Measurements from ENCODE around the gene HIC2.
"Not testable (repeated sequence)": the region's sequence is repeated elsewhere in the genome, so short reads cannot be mapped to it uniquely, and the experiment has no call there.

Gene HIC2

GRCh38 chr22:21487723-21488122 lies 70.6 kb downstream of the HIC2 start:
- not testable (repeated sequence) for H3K27me3 Mint-ChIP-seq (ENCODE audit: low read depth); H3K4me3 Mint-ChIP-seq; H3K27ac Mint-ChIP-seq; DNase-seq (ENCODE audit: low spot score); H3K9me3 Mint-ChIP-seq; H3K36me3 Mint-ChIP-seq (ENCODE audit: low read depth); H3K4me1 Mint-ChIP-seq (ENCODE audit: low read depth)

- not testable (repeated sequence) for H3K27ac Mint-ChIP-seq; DNase-seq (ENCODE audit: low spot score); H3K4me1 Mint-ChIP-seq (ENCODE audit: low read depth); H3K9me3 Mint-ChIP-seq; H3K27me3 Mint-ChIP-seq (ENCODE audit: low read depth); H3K4me3 Mint-ChIP-seq; H3K36me3 Mint-ChIP-seq (ENCODE audit: low read depth)
Observed at GRCh38 chr22:21489149-21489680, 72.0 kb downstream of the HIC2 start.

GRCh38 chr22:21490556-21490955 lies 73.4 kb downstream of the HIC2 start:
- not testable (repeated sequence) for H3K4me1 Mint-ChIP-seq (ENCODE audit: low read depth); DNase-seq (ENCODE audit: low spot score); H3K27ac Mint-ChIP-seq; H3K9me3 Mint-ChIP-seq; H3K36me3 Mint-ChIP-seq (ENCODE audit: low read depth); H3K27me3 Mint-ChIP-seq (ENCODE audit: low read depth); H3K4me3 Mint-ChIP-seq

- H3K9me3 Mint-ChIP-seq; H3K27ac Mint-ChIP-seq; H3K4me1 Mint-ChIP-seq (ENCODE audit: low read depth); DNase-seq (ENCODE audit: low spot score); H3K36me3 Mint-ChIP-seq (ENCODE audit: low read depth); H3K27me3 Mint-ChIP-seq (ENCODE audit: low read depth); H3K4me3 Mint-ChIP-seq: not testable (repeated sequence)
Observed at GRCh38 chr22:21492271-21492670, 75.1 kb downstream of the HIC2 start.

GRCh38 chr22:21493789-21494782 lies 76.9 kb downstream of the HIC2 start:
- H3K9me3 Mint-ChIP-seq; H3K36me3 Mint-ChIP-seq (ENCODE audit: low read depth); DNase-seq (ENCODE audit: low spot score); H3K27me3 Mint-ChIP-seq (ENCODE audit: low read depth); H3K4me1 Mint-ChIP-seq (ENCODE audit: low read depth); H3K4me3 Mint-ChIP-seq; H3K27ac Mint-ChIP-seq: not testable (repeated sequence)

- not testable (repeated sequence) for H3K27me3 Mint-ChIP-seq (ENCODE audit: low read depth); H3K27ac Mint-ChIP-seq; H3K9me3 Mint-ChIP-seq; DNase-seq (ENCODE audit: low spot score); H3K36me3 Mint-ChIP-seq (ENCODE audit: low read depth); H3K4me3 Mint-ChIP-seq; H3K4me1 Mint-ChIP-seq (ENCODE audit: low read depth)
Observed at GRCh38 chr22:21497984-21498383, 80.8 kb downstream of the HIC2 start.

- not testable (repeated sequence) for H3K27me3 Mint-ChIP-seq (ENCODE audit: low read depth); H3K36me3 Mint-ChIP-seq (ENCODE audit: low read depth); H3K9me3 Mint-ChIP-seq; H3K4me1 Mint-ChIP-seq (ENCODE audit: low read depth); H3K27ac Mint-ChIP-seq; H3K4me3 Mint-ChIP-seq; DNase-seq (ENCODE audit: low spot score)
Observed at GRCh38 chr22:21498489-21498888, 81.3 kb downstream of the HIC2 start.

GRCh38 chr22:21499623-21500506 lies 82.7 kb downstream of the HIC2 start:
- not testable (repeated sequence) for H3K9me3 Mint-ChIP-seq; H3K36me3 Mint-ChIP-seq (ENCODE audit: low read depth); H3K4me3 Mint-ChIP-seq; DNase-seq (ENCODE audit: low spot score); H3K27me3 Mint-ChIP-seq (ENCODE audit: low read depth); H3K27ac Mint-ChIP-seq; H3K4me1 Mint-ChIP-seq (ENCODE audit: low read depth)
